ENCODE measurements around the gene AACS. TPM values are rescaled to one million over a fixed set of nuclear protein-coding genes. Genes with fewer than 3 reads are reported as not detected.

The AACS gene
- total and polyA plus RNA-seq, 2 of the 4 experiments (the other 2 are of a cell fraction), result 22.0 to 24.9 TPM

GRCh38 chr12:125079648-125080645 lies 14.7 kb downstream of the AACS start:
- 93% methylated on average over 8 of the region's 15 CpGs; no CpG with 5 or more reads in 1 of the 2 experiments for WGBS, 2 experiments (ENCODE audit: extremely low coverage in 2 of 2, insufficient read length in 1 of 2)
- Histone ChIP-seq H3K27me3 (ENCODE audit: control insufficient read depth, insufficient read depth, low read length) (no peaks in the 10 kb centered on the region), H2AFZ (replicated peaks; ENCODE audit: low read length, poor library complexity) (no peak overlapping the region), H2BK120ac (ENCODE audit: low read depth, low read length) (no peak overlapping the region), H2BK20ac (ENCODE audit: low read depth, low read length) (no peak overlapping the region), H3K36me3 (ENCODE audit: control insufficient read depth, insufficient read depth, low read length) (peaks cover 30% of the 10 kb centered on the region), H3K4me1 (ENCODE audit: control insufficient read depth, insufficient read depth, low read length) (no peaks in the 10 kb centered on the region), H3K9me3 (ENCODE audit: control insufficient read depth, insufficient read depth, low read length) (no peaks in the 10 kb centered on the region), H4K8ac (ENCODE audit: low read depth in 2 of 2, low read length in 2 of 2) (no peak overlapping the region), H3K9me1 (ENCODE audit: insufficient read depth, low read length) (no peaks in the 10 kb centered on the region), H3K56ac (ENCODE audit: extremely low read depth, insufficient read depth, low read length) (no peak overlapping the region), H3K4me3 (ENCODE audit: insufficient read depth, low read depth, low read length) (no peak overlapping the region), H3K4ac (ENCODE audit: low read depth, low read length) (no peak overlapping the region), H3K14ac (replicated peaks; ENCODE audit: low read depth, low read length) (no peak overlapping the region), H3K27ac (ENCODE audit: insufficient read depth, low read length) (no peak overlapping the region), H2BK15ac (ENCODE audit: low read depth, low read length) (no peak overlapping the region), H2BK5ac (ENCODE audit: low read depth, low read length, poor library complexity, severe bottlenecking) (no peak overlapping the region), H4K91ac (ENCODE audit: insufficient read depth, low read depth, low read length) (no peak overlapping the region), H2AK9ac (replicated peaks; ENCODE audit: low read depth, low read length, poor library complexity) (peak overlapping the region; percentile 79), H4K20me1 (ENCODE audit: insufficient read depth, low read length) (no peaks in the 10 kb centered on the region; the same call in 1 of the 2 replicates), H2AK5ac (ENCODE audit: low read depth, low read length) (no peak overlapping the region), H3K79me1 (ENCODE audit: low read depth in 1 of 2, low read length in 2 of 2) (no peaks in the 10 kb centered on the region; a peak in 3 of 4 replicates), H4K5ac (ENCODE audit: low read depth, low read length) (no peak overlapping the region), H3K9ac (ENCODE audit: low read depth, low read length) (no peak overlapping the region), H3K4me2 (ENCODE audit: low read depth, low read length) (no peak overlapping the region), H3K23ac (ENCODE audit: low read depth, low read length) (no peak overlapping the region), H3K18ac (ENCODE audit: low read depth, low read length) (no peak overlapping the region)
- ChIA-PET CTCF (no interaction called here), POLR2A (ENCODE audit: unreplicated experiment) (no interaction called here)
- dilution Hi-C loops (cut with HindIII; ENCODE audit: low sequenced_read_pairs, unreplicated experiment) (no loop called here), intact Hi-C loops (cut with micrococcal nuclease) (no loop called here), in situ Hi-C loops (cut with MboI; ENCODE audit: low sequenced_read_pairs) (no loop called here)
- ATAC-seq (ENCODE audit: low read depth) (no peak), DNase-seq (no peak)
- BruUV-seq (replicated peaks), result no TSS peak
- TF ChIP-seq CEBPB (IDR thresholded peaks at IDR 0.05; ENCODE audit: low read depth, low read length) (no peak), ELK1 (IDR thresholded peaks at IDR 0.05; ENCODE audit: borderline replicate concordance, low read depth, low read length) (no peak), POLR2A (IDR thresholded peaks at IDR 0.05; ENCODE audit: low read depth, low read length) (no peak), CHD1 (IDR thresholded peaks at IDR 0.05; ENCODE audit: low read depth, low read length) (no peak), USF2 (IDR thresholded peaks at IDR 0.05; ENCODE audit: low read depth, low read length) (no peak), NFE2L2 (IDR thresholded peaks at IDR 0.05; ENCODE audit: low read depth, low read length) (no peak), FOS (IDR thresholded peaks at IDR 0.05; ENCODE audit: low read depth, low read length) (no peak), RCOR1 (IDR thresholded peaks at IDR 0.05; ENCODE audit: insufficient replicate concordance, low read length) (no peak), CTCF (conservative IDR thresholded peaks at IDR 0.05; ENCODE audit: low read depth, low read length) (no peak), SMC3 (IDR thresholded peaks at IDR 0.05; ENCODE audit: low read depth, low read length) (no peak), MXI1 (IDR thresholded peaks at IDR 0.05; ENCODE audit: borderline replicate concordance, low read depth, low read length) (no peak), BHLHE40 (IDR thresholded peaks at IDR 0.05; ENCODE audit: low read depth, low read length) (no peak), MAFK (IDR thresholded peaks at IDR 0.05; ENCODE audit: low read depth, low read length) (no peak), RFX5 (IDR thresholded peaks at IDR 0.05; ENCODE audit: low read depth, low read length) (no peak), RAD21 (IDR thresholded peaks at IDR 0.05; ENCODE audit: low read length) (no peak)
